ENCODE data around the gene PPP1R27. TPM values are rescaled to one million over a fixed set of nuclear protein-coding genes. Genes with fewer than 3 reads are reported as not detected.

Gene PPP1R27
- not detected in 2 replicates for total RNA-seq

GRCh38 chr17:81834831-81835267 lies at the start of gene PPP1R27:
Gene PPP1R27 (minus strand): TSS chr17:81835050. CDS start chr17:81834953, 97 bp downstream.

DNA sequence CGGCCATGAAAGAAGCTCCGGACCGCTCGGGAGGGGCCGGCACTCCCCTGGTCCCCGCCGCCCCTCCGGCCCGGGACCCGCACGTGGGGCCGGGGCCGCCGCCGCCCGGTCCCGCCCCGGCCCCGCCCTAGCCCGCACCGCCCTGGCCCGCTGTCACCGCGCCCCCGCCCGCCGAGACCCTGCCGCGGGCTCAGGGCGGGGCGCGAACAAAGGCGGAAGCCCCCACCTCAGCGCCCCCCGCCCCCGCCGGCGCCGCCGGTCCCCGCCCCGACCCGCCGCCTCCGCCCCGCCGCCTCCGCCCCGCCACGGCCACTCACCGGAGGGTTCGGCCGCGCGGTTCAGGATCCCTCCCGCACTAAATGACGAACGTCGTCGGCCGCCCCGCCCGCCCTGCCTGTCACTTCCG lies 36.1 kb upstream of the PPP1R27 start, which contains the start of gene ARHGDIA:
ARHGDIA (minus strand) TSS at position 357 of the 406 bp plus-strand sequence. CDS start 1,407 bp downstream, outside the sequence.

GRCh38 chr17:81859906-81860755 lies 25.3 kb upstream of the PPP1R27 start, which contains the start of gene P4HB:
Gene P4HB (minus strand): TSS chr17:81860535. CDS start chr17:81860471, 64 bp downstream.

DNA sequence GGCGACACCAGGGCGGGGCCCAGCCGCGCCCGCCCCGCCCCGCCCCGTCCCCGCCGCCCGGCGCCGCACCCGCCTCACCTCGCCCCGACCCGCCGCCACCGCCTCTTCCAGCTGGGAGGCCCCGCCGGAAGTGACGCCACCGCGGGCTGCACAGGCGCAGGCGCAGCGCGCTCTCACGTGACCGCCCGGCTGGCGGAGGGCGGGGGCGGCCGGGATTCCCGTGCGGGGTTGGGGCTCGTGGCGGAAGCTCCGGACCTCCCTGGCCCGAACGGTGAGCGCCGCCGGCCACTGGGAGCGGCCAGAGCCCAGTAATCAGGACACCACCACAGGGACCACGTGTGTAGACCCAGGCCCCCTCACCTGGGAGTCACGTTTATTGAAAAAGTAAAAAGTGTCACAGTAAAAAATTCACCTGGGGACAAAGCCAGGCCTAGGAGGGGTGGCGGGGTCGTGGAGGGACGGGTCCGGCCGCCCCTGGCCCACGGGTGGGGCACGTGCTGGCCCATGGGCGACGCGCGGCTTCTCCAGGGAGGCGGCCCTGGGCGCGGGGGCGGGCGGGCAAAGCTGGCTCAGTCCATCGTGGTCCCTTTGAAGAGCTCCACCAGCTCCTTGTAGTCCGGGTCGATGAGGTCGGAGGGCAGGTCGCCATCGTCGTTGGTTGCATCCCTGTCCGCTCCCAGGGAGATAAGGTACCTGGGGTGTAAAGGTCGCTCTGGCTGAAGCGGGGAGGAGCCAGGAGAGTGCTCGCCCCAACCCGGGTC lies 1.5 kb downstream of the PPP1R27 start, which contains the start of gene MCRIP1:
MCRIP1 (minus strand) TSS at position 132 of the 761 bp plus-strand sequence. CDS start 8,785 bp downstream, outside the sequence.

GRCh38 chr17:81803728-81804558 lies 30.9 kb downstream of the PPP1R27 start, which contains the start of gene GCGR:
Gene GCGR (plus strand): TSS chr17:81804150. CDS start chr17:81809019, 4,869 bp downstream.

Other genes with a start within 250 kb of the PPP1R27 start
- 75.4 and 83.9 TPM in 2 replicates for gene NPLOC4, start 197.9 kb downstream of the PPP1R27 start, total RNA-seq
- 0.32 and 0.46 TPM in 2 replicates for gene TSPAN10, start 197.9 kb downstream of the PPP1R27 start, total RNA-seq
- 0.76 and 0.97 TPM in 2 replicates for gene PDE6G, start 178.5 kb downstream of the PPP1R27 start, total RNA-seq
- gene OXLD1, start 168.4 kb downstream of the PPP1R27 start, total RNA-seq: 33.7 and 39.6 TPM in 2 replicates
- gene CCDC137, start 168.3 kb downstream of the PPP1R27 start, total RNA-seq: 9.3 and 10.7 TPM in 2 replicates
- 21.1 and 39.6 TPM in 2 replicates for gene ARL16, start 151.3 kb downstream of the PPP1R27 start, total RNA-seq
- 64.3 and 78.6 TPM in 2 replicates for gene HGS, start 151.0 kb downstream of the PPP1R27 start, total RNA-seq
- 11.0 and 13.7 TPM in 2 replicates for gene MRPL12, start 131.7 kb downstream of the PPP1R27 start, total RNA-seq
- gene SLC25A10, start 122.8 kb downstream of the PPP1R27 start, total RNA-seq: 17.5 and 21.6 TPM in 2 replicates
- not detected in 2 replicates for gene GCGR, start 30.9 kb downstream of the PPP1R27 start, total RNA-seq
- 126 and 148 TPM in 2 replicates for gene MCRIP1, start 1.8 kb downstream of the PPP1R27 start, total RNA-seq
- gene P4HB, start 25.5 kb upstream of the PPP1R27 start, total RNA-seq: 648 and 838 TPM in 2 replicates
- gene ARHGDIA, start 36.3 kb upstream of the PPP1R27 start, total RNA-seq: 59.0 and 168 TPM in 2 replicates
- 233 and 248 TPM in 2 replicates for gene ALYREF, start 56.5 kb upstream of the PPP1R27 start, total RNA-seq
- 208 and 256 TPM in 2 replicates for gene ANAPC11, start 56.7 kb upstream of the PPP1R27 start, total RNA-seq
- gene NPB, start 67.2 kb upstream of the PPP1R27 start, total RNA-seq: not detected in 2 replicates
- gene PCYT2, start 76.3 kb upstream of the PPP1R27 start, total RNA-seq: 45.5 and 59.4 TPM in 2 replicates
- 17.2 and 36.6 TPM in 2 replicates for gene SIRT7, start 83.1 kb upstream of the PPP1R27 start, total RNA-seq
- gene MAFG, start 92.7 kb upstream of the PPP1R27 start, total RNA-seq: 13.3 and 17.2 TPM in 2 replicates
- 114 and 138 TPM in 2 replicates for gene PYCR1, start 102.2 kb upstream of the PPP1R27 start, total RNA-seq
- not detected in 2 replicates for gene MYADML2, start 112.2 kb upstream of the PPP1R27 start, total RNA-seq
- not detected in 2 replicates for gene NOTUM, start 126.1 kb upstream of the PPP1R27 start, total RNA-seq
- gene ASPSCR1, start 142.6 kb upstream of the PPP1R27 start, total RNA-seq: 19.8 and 21.4 TPM in 2 replicates
- 78.9 and 79.6 TPM in 2 replicates for gene CENPX, start 187.8 kb upstream of the PPP1R27 start, total RNA-seq
- 21.8 and 29.8 TPM in 2 replicates for gene LRRC45, start 188.3 kb upstream of the PPP1R27 start, total RNA-seq
- 17.5 and 40.0 TPM in 2 replicates for gene RAC3, start 196.6 kb upstream of the PPP1R27 start, total RNA-seq
- 66.1 and 75.0 TPM in 2 replicates for gene DCXR, start 202.6 kb upstream of the PPP1R27 start, total RNA-seq
- gene RFNG, start 216.8 kb upstream of the PPP1R27 start, total RNA-seq: 19.8 and 22.2 TPM in 2 replicates
- 95.9 and 105 TPM in 2 replicates for gene GPS1, start 216.8 kb upstream of the PPP1R27 start, total RNA-seq
- gene DUS1L, start 230.8 kb upstream of the PPP1R27 start, total RNA-seq: 59.8 and 77.2 TPM in 2 replicates

Measured in epithelial cell of umbilical artery (primary cell).